Stimulated activated CD8-positive, alpha-beta memory T cell treated with anti-CD3 and anti-CD28 coated beads, Interleukin-4, amount 100 ng/mL, for 48 hours (primary cell): ENCODE data around the gene MRGPRF.
"Not testable (repeated sequence)": the region's sequence is repeated elsewhere in the genome, so short reads cannot be mapped to it uniquely, and the experiment has no call there.

Source experiments
- DNase-seq: peaks from one replicate; pipeline ENCODE4 v3.0.0-alpha.2; 2020

Gene MRGPRF

GRCh38 chr11:68982134-68982533 is 30.9 kb downstream of the MRGPRF start:
- no peak for DNase-seq

GRCh38 chr11:68980776-68981065 is 32.3 kb downstream of the MRGPRF start, which contains the start of gene MRGPRD:
Gene MRGPRD (minus strand): TSS chr11:68980986. CDS start chr11:68980986, 0 bp downstream.
- no peak for DNase-seq

GRCh38 chr11:68979931-68980775 is 32.9 kb downstream of the MRGPRF start:
- no peak for DNase-seq

- DNase-seq = no peak
Observed at GRCh38 chr11:68978931-68979594, 34.0 kb downstream of the MRGPRF start.

- no peak for DNase-seq
Observed at GRCh38 chr11:68978626-68978930, 34.5 kb downstream of the MRGPRF start.

- no peak for DNase-seq
Observed at GRCh38 chr11:68977781-68978625, 35.0 kb downstream of the MRGPRF start.

GRCh38 chr11:68976563-68976962 is 36.5 kb downstream of the MRGPRF start:
- no peak for DNase-seq

- no peak for DNase-seq
Observed at GRCh38 chr11:68976095-68976494, 37.0 kb downstream of the MRGPRF start.

- peak; percentile 35 for DNase-seq
Observed at GRCh38 chr11:68974421-68975194, 38.4 kb downstream of the MRGPRF start.

- DNase-seq = not testable (repeated sequence)
Observed at GRCh38 chr11:68973706-68974105, 39.3 kb downstream of the MRGPRF start.

GRCh38 chr11:68973219-68973618 is 39.8 kb downstream of the MRGPRF start:
- no peak for DNase-seq

- DNase-seq = no peak
Observed at GRCh38 chr11:68970921-68971636, 42.0 kb downstream of the MRGPRF start.

- no peak for DNase-seq
Observed at GRCh38 chr11:68969386-68969785, 43.7 kb downstream of the MRGPRF start.

GRCh38 chr11:68968306-68969250 is 44.5 kb downstream of the MRGPRF start:
- no peak for DNase-seq

GRCh38 chr11:68966894-68967780 is 45.9 kb downstream of the MRGPRF start:
- DNase-seq = no peak

GRCh38 chr11:68965901-68966853 is 46.9 kb downstream of the MRGPRF start:
- no peak for DNase-seq

- no peak for DNase-seq
Observed at GRCh38 chr11:68963779-68964178, 49.3 kb downstream of the MRGPRF start.

GRCh38 chr11:68962527-68963250 is 50.4 kb downstream of the MRGPRF start:
- DNase-seq = no peak
